Nephron progenitor cell (in vitro differentiated cells): Measurements from ENCODE around the gene HRC.

ENCODE experiments used
- DNase-seq: peaks from one replicate; pipeline ENCODE4 v3.0.0; 2021
- H3K27ac Mint-ChIP-seq: 2 replicates; pipeline ENCODE4 v1.8.0; 2021; ENCODE audit warnings: mild to moderate bottlenecking, moderate library complexity, mixed read lengths
- H3K27me3 Mint-ChIP-seq: 2 replicates; pipeline ENCODE4 v1.8.0; 2021; ENCODE audit warnings: mild to moderate bottlenecking, low read depth, mixed read lengths; ENCODE audit not compliant: poor library complexity
- H3K36me3 Mint-ChIP-seq: 2 replicates; pipeline ENCODE4 v1.8.0; 2021; ENCODE audit warnings: low read depth, mixed read lengths
- H3K4me1 Mint-ChIP-seq: 2 replicates; pipeline ENCODE4 v1.8.0; 2021; ENCODE audit warnings: mixed read lengths
- H3K4me3 Mint-ChIP-seq: 2 replicates; pipeline ENCODE4 v1.8.0; 2021; ENCODE audit warnings: mild to moderate bottlenecking, moderate library complexity, mixed read lengths
- H3K9me3 Mint-ChIP-seq: 2 replicates; pipeline ENCODE4 v1.8.0; 2021; ENCODE audit warnings: mild to moderate bottlenecking, moderate library complexity, mixed read lengths
- CTCF ChIP-seq: fragments of 200-600 bp; sonication (generic); IDR thresholded peaks from 2 replicates; pipeline ENCODE4 v1.5.0; 2021; ENCODE audit warnings: antibody characterized with exemption

HRC gene

DNA sequence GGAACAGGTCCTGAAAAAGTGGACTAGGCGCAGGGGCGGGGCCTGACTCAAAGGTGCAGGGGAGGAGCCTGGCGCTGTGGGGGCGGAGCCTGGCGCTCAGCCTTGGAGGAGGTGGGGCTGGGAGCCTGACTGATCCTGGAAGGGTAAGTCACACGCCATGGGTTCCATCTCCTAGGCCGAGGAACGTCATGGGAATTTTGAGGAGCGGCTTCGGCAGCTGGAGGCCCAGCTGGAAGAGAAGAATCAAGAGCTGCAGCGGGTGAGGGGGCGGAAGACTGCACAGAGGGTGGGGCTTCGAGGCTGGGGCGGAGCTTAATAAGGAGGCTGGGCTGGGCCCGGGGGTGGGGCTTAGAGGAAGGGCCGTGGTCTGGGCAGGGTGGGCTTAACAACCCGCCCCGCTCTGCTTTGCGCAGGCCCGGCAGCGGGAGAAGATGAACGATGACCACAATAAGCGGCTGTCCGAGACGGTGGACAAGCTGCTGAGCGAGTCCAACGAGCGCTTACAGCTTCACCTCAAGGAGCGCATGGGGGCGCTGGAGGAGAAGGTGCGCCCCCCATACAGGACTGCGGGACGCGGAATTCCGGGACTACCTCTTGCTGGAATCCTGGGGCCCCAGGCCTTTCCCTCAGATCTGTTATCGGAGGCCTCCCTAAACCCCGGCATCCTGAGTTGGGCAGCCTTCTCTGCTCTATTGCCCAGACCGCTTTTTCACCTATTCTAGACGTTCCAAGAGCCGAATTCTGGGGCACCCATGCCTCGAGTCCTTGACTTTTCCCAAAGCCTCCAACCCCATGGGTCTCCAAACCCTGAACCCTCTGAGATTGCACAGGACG lies 21.4 kb downstream of the HRC start:
- H3K4me3 Mint-ChIP-seq, result no peak overlapping the region
- no peak for TF ChIP-seq CTCF

GRCh38 chr19:49132974-49133609 lies 22.1 kb downstream of the HRC start:
- no peak for TF ChIP-seq CTCF
- Mint-ChIP-seq H3K36me3 (peaks cover 47% of the 10 kb centered on the region), H3K27ac (no peak overlapping the region), H3K4me1 (peaks cover 38% of the 10 kb centered on the region), H3K27me3 (no peaks in the 10 kb centered on the region), H3K4me3 (no peak overlapping the region), H3K9me3 (peaks cover 5% of the 10 kb centered on the region)
- DNase-seq, result no peak

More for the DNA sequence above, 21.4 kb downstream of the HRC start:
- Mint-ChIP-seq H3K9me3 (peaks cover 5% of the 10 kb centered on the region), H3K36me3 (peaks cover 47% of the 10 kb centered on the region), H3K27ac (no peak overlapping the region), H3K4me1 (peaks cover 30% of the 10 kb centered on the region), H3K27me3 (no peaks in the 10 kb centered on the region)
- no peak for DNase-seq

DNA sequence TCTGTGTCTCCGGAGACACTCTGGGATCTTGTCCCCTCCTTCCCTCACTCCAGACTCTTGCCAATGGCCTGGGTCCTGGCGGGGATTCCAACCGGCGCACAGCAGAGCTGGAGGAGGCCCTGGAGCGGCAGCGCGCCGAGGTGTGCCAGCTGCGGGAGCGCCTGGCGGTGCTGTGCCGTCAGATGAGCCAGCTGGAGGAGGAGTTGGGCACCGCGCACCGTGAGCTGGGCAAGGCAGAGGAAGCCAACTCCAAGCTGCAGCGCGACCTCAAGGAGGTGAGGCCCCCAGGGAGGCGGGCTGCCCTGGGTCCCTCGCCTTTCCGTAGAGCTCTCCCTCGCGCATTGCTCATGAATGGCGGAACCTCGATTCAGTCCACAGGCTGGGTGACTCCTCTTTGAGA lies 24.9 kb downstream of the HRC start:
- TF ChIP-seq CTCF, result no peak
- no peak for DNase-seq
- peaks cover 5% of the 10 kb centered on the region for H3K9me3 Mint-ChIP-seq
- peaks cover 26% of the 10 kb centered on the region for H3K36me3 Mint-ChIP-seq
- no peak overlapping the region for H3K4me3 Mint-ChIP-seq
- H3K4me1 Mint-ChIP-seq, result peaks cover 23% of the 10 kb centered on the region
- H3K27ac Mint-ChIP-seq, result no peak overlapping the region
- peaks cover 15% of the 10 kb centered on the region for H3K27me3 Mint-ChIP-seq

DNA sequence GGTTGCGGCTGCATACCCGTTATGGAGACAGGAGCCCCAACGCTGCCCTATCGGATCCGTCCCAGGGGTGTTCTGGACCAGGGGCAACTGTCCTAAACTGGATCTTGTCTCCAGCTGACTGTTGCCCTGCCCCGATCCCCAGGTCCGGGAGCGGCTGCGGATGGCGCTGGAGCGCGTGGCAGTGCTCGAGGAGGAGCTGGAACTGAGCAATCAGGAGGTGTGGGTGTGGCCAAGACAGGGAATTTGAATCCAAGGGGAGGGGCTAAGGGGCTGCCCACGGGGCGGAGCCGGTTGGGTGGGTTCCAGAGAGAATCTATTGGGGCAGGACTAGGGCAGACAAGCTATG lies 26.0 kb downstream of the HRC start:
- DNase-seq, result peak; percentile 37
- no peaks in the 10 kb centered on the region for H3K9me3 Mint-ChIP-seq
- no peak overlapping the region for H3K27ac Mint-ChIP-seq
- peak overlapping the region; percentile 82 for H3K4me3 Mint-ChIP-seq
- peaks cover 26% of the 10 kb centered on the region for H3K4me1 Mint-ChIP-seq
- H3K36me3 Mint-ChIP-seq, result peaks cover 17% of the 10 kb centered on the region
- no peak for TF ChIP-seq CTCF
- peaks cover 20% of the 10 kb centered on the region for H3K27me3 Mint-ChIP-seq

DNA sequence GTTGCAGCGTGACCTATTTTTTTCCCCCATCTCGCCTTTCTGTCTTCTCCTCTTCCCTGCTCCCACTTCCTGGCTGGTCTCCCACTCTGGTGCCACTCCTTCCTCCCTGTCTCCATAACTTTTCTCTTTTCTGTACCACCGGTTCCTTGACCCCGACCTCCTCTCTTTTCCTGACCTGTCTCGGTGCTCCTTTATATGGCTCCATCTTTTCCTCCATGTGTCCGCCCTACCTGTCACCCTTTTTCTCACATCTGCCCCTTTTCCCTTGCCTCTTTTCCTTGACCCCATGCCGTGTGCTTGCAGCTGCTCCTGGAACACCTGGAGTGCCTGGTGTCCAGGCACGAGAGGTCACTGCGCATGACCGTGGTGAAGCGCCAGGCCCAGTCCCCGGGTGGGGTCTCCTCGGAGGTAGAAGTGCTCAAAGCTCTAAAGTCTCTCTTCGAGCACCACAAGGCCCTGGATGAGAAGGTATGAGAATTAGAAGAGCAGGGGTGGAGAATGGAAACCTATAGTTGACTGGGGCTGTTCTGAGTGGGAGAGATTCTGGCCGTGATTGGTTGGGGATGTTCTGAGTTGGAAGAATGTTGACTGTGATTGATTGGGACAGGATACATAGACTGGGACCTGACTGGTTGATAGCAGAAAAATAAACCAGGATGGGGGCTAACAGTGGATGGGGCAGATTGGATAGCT lies 26.5 kb downstream of the HRC start:
- Mint-ChIP-seq H3K27ac (peak overlapping the region; percentile 67), H3K4me3 (peak overlapping the region; percentile 82), H3K27me3 (peaks cover 22% of the 10 kb centered on the region), H3K36me3 (peaks cover 12% of the 10 kb centered on the region), H3K4me1 (peaks cover 26% of the 10 kb centered on the region), H3K9me3 (no peaks in the 10 kb centered on the region)
- TF ChIP-seq CTCF, result no peak
- DNase-seq, result no peak
